Measurements from ENCODE around the gene SDS. TPM values are rescaled to one million over a fixed set of nuclear protein-coding genes. Genes with fewer than 3 reads are reported as not detected.

Gene SDS
- total RNA-seq, 2 experiments from 2014 or later = not detected

- Histone ChIP-seq H3K9me3 (ENCODE audit: low read length) (no peaks in the 10 kb centered on the region), H3K4me3 (ENCODE audit: low read depth, low read length, poor library complexity, severe bottlenecking) (no peak overlapping the region), H3K79me2 (ENCODE audit: insufficient read depth, low read depth, low read length) (no peaks in the 10 kb centered on the region), H3K36me3 (ENCODE audit: insufficient read depth, low read length) (no peaks in the 10 kb centered on the region), H2AFZ (ENCODE audit: low read length) (no peak overlapping the region; the same call in 1 of the 2 replicates), H3K4me1 (ENCODE audit: insufficient read depth, low read length, poor library complexity, severe bottlenecking) (peaks cover 31% of the 10 kb centered on the region), H4K20me1 (ENCODE audit: insufficient read depth, low read length) (no peaks in the 10 kb centered on the region), H3K4me2 (ENCODE audit: low read length) (no peak overlapping the region; the same call in 1 of the 2 replicates), H3K9me2 (ENCODE audit: insufficient read depth, low read length) (no peaks in the 10 kb centered on the region), H3K27ac (ENCODE audit: low read depth, low read length, poor library complexity, severe bottlenecking) (no peak overlapping the region)
- POLR2A ChIA-PET = interaction anchor here (0.6 kb wide), 1 partner anchor 14 kb away, joined by 3 read pairs; no protein-coding TSS in a partner anchor
- BruUV-seq (replicated peaks) = no TSS peak
- intact Hi-C loops (cut with micrococcal nuclease; ENCODE audit: unreplicated experiment) = loop anchor here (5.0 kb wide), 1 partner anchor 224 kb away; no protein-coding TSS in a partner anchor
- CTCF ChIA-PET (ENCODE audit: unreplicated experiment) = interaction anchor here (0.9 kb wide), 1 partner anchor 35 kb away, joined by 3 read pairs; no protein-coding TSS in a partner anchor
- no peak for TF ChIP-seq CTCF (conservative IDR thresholded peaks at IDR 0.05; ENCODE audit: low read length)
- no peak for TF ChIP-seq EZH2phosphoT487 (IDR thresholded peaks at IDR 0.05; ENCODE audit: borderline replicate concordance, low read depth, low read length)
- no peak for DNase-seq (ENCODE audit: low spot score)
These were observed 17.4 kb upstream of the SDS start for GRCh38 chr12:113420996-113421595.

GRCh38 chr12:113418213-113418879 lies 14.7 kb upstream of the SDS start:
- H3K9me3 ChIP-seq (ENCODE audit: low read length) = no peaks in the 10 kb centered on the region

More at GRCh38 chr12:113418213-113418879, 14.7 kb upstream of the SDS start:
- no peak for DNase-seq (ENCODE audit: low spot score)
- no peaks in the 10 kb centered on the region for H3K9me2 ChIP-seq (ENCODE audit: insufficient read depth, low read length)
- no TSS peak for BruUV-seq (replicated peaks)
- H2AFZ ChIP-seq (ENCODE audit: low read length) = no peak overlapping the region
- H3K4me1 ChIP-seq (ENCODE audit: insufficient read depth, low read length, poor library complexity, severe bottlenecking) = peaks cover 26% of the 10 kb centered on the region
- H3K79me2 ChIP-seq (ENCODE audit: insufficient read depth, low read depth, low read length) = no peaks in the 10 kb centered on the region
- H3K4me3 ChIP-seq (ENCODE audit: low read depth, low read length, poor library complexity, severe bottlenecking) = no peak overlapping the region
- intact Hi-C loops (cut with micrococcal nuclease; ENCODE audit: unreplicated experiment) = no loop called here
- POLR2A ChIA-PET = interaction anchor here (0.6 kb wide), 1 partner anchor 22 kb away, joined by 3 read pairs; no protein-coding TSS in a partner anchor
- H3K27ac ChIP-seq (ENCODE audit: low read depth, low read length, poor library complexity, severe bottlenecking) = no peak overlapping the region
- TF ChIP-seq EZH2phosphoT487 (IDR thresholded peaks at IDR 0.05; ENCODE audit: borderline replicate concordance, low read depth, low read length) (no peak), CTCF (conservative IDR thresholded peaks at IDR 0.05; ENCODE audit: low read length) (no peak)
- no peaks in the 10 kb centered on the region for H4K20me1 ChIP-seq (ENCODE audit: insufficient read depth, low read length)
- CTCF ChIA-PET (ENCODE audit: unreplicated experiment) = no interaction called here
- no peaks in the 10 kb centered on the region for H3K36me3 ChIP-seq (ENCODE audit: insufficient read depth, low read length)
- no peak overlapping the region for H3K4me2 ChIP-seq (ENCODE audit: low read length)
